ENCODE data around the gene AUTS2. TPM values are rescaled to one million over a fixed set of nuclear protein-coding genes. Genes with fewer than 3 reads are reported as not detected.

The AUTS2 gene
- polyA plus RNA-seq, 10 donors = 54.7 to 101 (median 77.6) TPM

- no peak for DNase-seq
Observed at GRCh38 chr7:70620333-70621055, 1022.2 kb downstream of the AUTS2 start.

DNA sequence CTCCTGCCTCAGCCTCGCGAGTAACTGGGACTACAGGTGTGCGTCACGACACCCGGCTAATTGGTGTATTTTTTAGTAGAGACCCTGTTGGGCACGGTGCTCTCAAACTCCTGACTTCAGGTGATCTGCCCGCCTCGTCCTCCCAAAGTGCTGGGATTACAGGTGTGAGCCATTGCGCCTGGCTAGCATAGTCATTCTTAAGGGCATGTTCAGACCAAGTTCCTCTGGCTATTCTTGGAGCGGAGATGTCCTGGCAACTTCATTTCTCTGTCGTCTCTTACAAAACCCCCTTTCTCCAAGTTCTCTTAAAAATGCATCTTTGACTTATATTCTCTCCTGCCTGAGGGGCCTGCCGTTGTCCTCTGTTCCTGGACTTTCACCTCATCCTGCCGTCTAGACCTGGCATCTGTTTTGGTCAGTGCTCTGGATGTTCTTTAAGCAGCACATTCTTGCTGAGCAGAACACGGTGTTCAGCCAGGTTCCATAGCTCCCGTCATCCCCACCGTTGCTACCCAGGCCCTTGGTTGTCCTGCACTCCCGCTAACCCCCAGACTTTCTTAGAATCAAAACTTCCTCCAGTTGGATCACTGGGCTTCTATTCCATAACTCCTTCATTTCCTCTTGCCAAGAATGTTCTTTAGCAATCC lies 1023.8 kb downstream of the AUTS2 start:
- peak in 1 of 3 donors; percentile 41 for DNase-seq

- DNase-seq = no peak
Observed at GRCh38 chr7:70622936-70623335, 1024.7 kb downstream of the AUTS2 start.

- no peak for DNase-seq
Observed at GRCh38 chr7:70624500-70625103, 1026.3 kb downstream of the AUTS2 start.

GRCh38 chr7:70627461-70627860 lies 1029.2 kb downstream of the AUTS2 start:
- no peak for DNase-seq

GRCh38 chr7:70630440-70630817 lies 1032.2 kb downstream of the AUTS2 start:
- DNase-seq = peak; percentile 35 to 77 (median 42)

DNA sequence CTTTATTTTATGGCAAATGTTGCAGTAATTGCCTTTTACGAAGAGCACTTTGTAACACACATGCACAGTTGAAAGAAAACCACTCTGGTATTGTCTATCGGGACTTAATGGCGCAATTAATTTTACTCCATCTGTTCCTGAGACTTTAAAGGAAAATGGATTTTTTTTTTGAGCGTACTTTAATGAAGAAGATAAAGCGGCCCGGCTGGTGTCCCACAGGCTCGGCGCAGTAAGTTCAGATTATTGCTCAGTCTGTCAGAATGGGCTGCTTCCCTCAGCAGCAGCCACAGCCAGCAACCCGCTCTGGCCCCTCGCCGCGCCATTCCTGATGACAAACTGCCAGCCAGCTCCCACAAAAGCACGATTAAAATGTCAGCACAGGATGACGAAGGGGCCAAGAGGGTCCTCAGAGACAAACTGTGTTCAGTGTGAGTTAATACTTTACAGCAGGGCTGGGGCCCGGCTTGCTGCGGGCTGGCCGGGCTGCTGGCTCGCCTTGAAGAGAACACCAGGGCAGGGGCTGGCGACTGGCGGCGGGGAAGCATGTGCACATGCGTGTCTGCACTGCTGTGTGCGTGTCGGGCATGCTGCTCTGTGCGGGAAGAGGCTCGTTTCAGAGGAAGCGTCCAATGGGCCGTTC lies 1032.7 kb downstream of the AUTS2 start:
- DNase-seq = peak; percentile 66 to 88 (median 83)

- DNase-seq = no peak
Observed at GRCh38 chr7:70631718-70632117, 1033.4 kb downstream of the AUTS2 start.

DNA sequence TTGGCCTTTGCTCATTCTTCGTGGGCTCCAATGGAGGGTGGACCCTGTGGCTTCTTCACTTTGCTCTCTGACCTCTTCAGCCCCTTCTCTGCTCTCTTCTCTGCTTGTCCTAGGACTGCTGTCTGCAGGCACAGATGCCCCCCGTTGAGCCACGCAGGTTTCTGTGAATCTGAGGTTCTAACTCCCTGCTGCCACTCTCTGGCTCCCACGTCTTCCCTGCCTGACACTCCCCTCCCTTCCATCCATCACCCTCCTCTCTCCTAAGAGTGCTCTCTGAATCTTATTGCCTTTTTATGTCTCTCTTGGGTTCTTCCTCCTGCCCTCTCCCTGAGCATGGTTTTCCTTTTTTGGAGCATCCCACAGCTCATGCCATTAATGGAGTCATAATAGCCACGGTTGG lies 1034.1 kb downstream of the AUTS2 start:
- no peak for DNase-seq

DNA sequence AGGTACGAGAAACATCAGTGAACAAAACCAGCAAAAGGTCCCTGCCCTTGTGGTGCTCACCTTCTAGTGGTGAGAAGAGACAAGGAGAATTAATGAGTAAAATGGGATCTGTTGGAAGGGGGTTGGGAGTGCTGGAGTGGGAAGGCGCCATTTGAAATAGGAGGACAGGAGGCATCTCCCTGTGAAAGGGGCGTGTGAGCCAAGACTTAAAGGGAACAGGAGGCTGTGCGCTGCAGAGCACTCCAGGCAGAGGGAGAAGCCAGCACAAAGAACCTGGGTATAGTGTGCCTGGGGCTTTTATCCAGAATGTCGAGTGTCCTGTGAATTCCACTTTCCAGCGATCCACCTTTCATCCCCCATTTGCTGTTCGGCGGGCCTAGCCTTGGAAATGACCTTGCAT lies 1035.8 kb downstream of the AUTS2 start:
- DNase-seq = no peak

DNA sequence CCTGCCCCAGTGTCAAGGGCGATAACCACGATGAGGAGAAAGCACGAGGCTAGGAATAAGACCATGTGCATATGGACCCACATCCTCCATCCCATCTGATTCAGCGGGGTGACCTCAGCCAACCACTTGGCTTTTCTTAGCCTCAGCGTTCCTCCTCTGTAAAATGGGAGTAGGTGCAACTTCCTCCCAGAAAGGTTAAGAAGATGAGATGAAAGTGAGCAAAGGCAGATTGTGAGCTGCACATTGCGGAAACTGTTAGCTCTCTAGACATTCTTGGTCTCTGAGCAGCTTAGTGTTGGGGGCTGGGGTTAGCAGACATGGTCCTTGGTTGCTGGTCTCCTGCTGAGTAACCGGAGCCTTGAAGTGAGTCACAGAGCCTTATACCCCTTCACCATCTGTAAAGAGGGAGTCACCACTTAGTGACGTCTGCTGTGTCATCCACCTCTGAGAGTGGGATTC lies 1036.4 kb downstream of the AUTS2 start:
- DNase-seq = peak in 1 of 3 donors; percentile 94

DNA sequence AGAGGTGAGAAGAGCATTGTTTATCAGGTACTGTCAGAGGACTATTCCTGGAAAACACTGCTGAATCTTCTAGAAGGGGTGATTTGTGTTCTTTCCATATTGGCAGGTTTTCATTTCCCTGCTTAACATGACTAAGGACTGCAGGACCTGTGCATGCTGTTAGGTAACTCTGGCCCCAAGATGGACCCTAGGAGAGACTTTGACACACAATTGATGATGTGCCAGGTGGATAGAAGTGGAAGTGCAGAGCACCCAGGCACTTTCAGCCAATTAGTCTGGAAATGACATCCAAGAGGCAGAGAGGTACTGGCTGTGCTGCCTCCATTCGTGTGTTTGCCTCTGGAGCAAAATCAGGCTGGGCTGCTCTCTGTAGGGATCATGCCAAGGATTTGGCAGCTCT lies 1037.4 kb downstream of the AUTS2 start:
- no peak for DNase-seq

DNA sequence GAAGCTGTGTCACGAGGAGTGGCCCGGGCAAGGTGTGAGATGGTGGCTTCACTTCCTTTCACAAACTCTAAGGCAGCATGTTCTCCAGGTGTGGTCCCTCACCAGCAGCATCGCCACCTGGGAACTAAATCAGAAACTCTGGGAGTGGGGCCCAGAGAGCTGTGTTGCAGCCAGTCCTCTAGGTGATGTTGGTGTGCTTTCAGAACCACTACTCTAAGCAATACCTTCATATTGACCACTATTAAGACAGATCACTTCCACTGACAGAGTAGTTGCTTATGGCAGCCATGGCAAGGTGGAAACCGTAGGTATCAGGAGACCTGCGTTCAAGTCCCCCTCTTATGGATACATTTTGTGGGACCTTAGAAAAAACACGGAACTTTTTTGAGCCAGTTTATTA lies 1037.9 kb downstream of the AUTS2 start:
- DNase-seq = no peak

DNA sequence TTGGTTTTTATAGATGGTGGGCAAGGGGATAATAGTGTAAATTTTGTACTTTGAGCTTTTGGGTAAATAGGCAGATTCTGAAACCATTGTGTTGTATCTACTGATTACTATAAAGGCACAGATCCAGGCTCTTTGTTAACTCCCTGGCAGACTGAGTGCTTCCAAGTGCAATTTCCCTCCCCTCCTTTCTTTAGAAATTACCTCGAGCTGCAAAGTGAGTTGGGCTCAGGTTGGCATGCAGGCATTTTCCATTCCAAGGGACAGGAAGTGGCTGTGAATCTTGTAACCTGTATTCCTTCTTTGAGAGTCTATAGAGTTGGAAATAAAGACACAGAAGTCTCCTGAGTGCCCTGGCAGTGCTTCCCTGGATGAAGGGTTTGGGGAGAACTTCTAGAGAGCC lies 1039.5 kb downstream of the AUTS2 start:
- no peak for DNase-seq

DNA sequence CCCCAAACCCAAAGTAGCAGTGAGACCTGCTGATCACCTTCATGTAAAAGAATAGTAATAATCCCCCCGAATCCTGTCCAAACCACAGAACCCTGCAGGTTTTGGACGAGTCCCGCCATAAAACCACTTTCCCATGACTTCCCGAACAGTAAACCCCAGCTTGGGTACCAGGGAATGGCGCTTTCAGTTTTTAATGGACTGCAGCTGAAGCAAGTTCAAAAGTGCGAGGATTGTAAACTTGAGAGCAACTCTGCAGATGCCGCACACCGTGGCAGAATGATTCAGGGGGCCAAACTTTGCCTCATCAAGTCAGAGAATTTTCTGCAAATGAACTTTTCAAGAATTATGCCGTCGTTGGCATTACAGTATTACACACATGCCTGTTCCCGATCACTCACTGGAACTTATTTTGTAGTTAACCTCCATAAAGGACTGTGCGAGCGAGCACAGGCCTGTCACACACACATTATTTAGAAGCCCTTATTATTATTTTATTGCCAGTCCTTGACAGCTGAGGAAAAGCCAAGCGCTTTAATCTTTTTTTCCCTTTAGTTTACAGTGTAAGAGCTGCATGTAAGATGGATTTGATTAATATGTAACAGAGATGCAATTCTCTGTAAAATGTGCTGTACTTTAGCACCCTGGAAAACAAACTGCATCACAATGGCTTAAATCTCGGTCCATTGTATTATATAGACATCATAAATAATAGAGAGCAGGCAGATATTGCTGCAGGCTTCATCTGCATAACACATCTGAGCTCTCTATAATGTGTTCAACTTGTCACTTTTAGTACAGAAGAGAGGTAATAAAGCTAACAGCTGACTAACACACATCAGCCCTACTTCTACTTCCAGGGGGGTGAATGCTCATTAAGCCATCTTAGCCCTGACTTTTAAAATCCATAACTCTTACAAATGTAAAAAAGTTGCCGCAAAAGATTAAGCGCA lies 1040.2 kb downstream of the AUTS2 start:
- DNase-seq = no peak

GRCh38 chr7:70640266-70640833 lies 1042.1 kb downstream of the AUTS2 start:
- peak in 1 of 3 donors; percentile 53 for DNase-seq

DNA sequence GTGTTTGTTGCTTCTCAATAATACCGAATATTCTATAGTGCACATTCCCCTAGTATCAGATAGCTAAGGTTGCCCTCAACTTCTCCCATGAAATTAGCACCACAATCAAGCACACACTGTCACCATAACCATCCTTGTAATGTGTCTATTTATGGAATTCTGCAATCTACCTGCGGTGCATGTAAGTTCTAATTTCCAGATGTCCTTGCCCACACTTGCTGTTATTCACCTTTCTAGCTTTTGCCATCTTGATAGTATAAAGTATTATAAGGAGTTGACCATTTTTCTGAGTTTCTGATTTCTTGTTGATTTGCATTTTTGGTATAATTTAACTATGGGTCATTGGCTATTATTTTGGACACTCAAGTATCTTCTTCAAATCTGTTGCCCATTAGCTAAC lies 1043.6 kb downstream of the AUTS2 start:
- no peak for DNase-seq

DNA sequence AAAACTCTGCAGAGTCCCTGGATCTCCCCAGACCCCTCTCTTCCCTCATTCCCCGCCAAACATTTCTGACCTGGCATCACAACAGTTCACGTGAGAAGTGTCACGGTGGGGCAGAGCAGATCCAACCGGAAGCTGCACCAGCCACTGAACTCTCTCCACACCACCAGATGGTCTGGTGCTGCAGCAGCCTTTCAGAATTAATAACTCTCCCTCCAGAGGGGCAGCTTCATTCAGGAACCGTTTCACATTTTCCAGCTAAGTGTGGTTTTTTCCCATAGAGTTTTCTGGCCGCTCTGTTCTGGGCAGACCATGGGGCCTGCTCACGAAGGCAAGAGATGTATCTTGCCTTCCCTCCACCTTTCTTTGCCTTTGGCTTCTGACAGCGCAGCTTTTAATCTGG lies 1047.0 kb downstream of the AUTS2 start:
- no peak for DNase-seq

GRCh38 chr7:70645876-70646351 lies 1047.6 kb downstream of the AUTS2 start:
- DNase-seq = no peak

DNA sequence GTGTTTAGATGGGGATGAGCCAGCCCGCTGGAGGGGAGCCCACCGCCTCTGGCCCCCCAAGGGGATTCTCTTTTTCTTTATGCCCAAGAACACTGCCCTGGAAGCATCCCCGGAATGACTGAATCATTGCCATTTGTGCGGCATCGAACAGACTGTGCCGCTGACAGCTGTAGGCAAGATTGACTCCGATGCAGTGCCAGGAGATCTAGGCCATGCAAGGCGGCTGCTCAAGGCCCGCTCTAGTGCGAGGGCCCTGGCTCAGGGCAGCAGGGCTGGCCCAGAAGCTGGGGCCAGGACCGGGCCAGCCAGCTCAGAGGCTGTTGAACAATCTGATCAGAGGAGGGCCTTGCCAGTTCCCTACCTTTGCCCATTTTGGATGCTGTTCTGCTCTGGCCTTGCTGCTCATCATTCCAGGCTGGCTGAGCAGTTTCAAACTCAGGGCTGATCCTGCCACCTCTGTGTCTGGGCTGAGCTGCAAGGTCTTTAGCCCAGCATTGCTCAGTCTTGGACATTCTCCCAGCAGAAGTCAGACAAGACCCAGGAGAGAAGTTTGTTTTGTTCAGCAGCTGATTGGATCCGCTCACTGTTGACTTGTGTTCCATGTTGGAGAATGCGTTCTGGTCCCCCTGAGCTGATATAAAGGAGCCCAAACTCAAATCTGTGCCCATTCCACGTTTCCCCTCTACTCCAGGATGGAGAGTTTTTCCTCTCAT lies 1048.4 kb downstream of the AUTS2 start:
- DNase-seq = peak in 1 of 3 donors; percentile 35
